Measurements from ENCODE around the gene FGF4.

DNA sequence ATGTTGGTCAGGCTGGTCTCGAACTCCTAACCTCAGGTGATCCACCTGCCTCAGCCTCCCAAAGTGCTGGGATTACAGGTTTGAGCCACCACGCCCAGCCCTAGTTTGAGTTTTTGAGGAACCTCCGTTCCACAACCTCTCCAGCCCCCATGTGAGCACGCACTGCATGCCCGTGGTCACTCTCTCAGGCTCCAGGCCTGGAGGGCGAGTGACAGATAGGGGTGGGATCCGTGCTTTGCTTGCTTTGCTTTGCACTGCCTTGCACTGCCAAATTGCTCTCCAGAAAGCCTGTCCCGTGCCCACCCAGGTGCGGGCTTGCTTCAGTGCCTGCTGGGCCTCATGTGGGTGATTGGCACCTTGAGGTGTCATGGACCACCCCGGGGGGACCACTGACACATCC lies 29.9 kb downstream of the FGF4 start:
- TF ChIP-seq BHLHE40 (IDR thresholded peaks at IDR 0.05; ENCODE audit: borderline replicate concordance) = no peak
- TF ChIP-seq LEF1 (IDR thresholded peaks at IDR 0.05; ENCODE audit: borderline replicate concordance) = no peak
- TF ChIP-seq SUZ12 (IDR thresholded peaks at IDR 0.05) = no peak
- no peak for TF ChIP-seq L3MBTL2 (conservative IDR thresholded peaks at IDR 0.05)
- TF ChIP-seq ZNF384 (IDR thresholded peaks at IDR 0.05) = no peak
- TF ChIP-seq, protein P1, sequence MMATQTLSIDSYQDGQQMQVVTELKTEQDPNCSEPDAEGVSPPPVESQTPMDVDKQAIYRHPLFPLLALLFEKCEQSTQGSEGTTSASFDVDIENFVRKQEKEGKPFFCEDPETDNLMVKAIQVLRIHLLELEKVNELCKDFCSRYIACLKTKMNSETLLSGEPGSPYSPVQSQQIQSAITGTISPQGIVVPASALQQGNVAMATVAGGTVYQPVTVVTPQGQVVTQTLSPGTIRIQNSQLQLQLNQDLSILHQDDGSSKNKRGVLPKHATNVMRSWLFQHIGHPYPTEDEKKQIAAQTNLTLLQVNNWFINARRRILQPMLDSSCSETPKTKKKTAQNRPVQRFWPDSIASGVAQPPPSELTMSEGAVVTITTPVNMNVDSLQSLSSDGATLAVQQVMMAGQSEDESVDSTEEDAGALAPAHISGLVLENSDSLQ (IDR thresholded peaks at IDR 0.05) = no peak
- no peak for TF ChIP-seq ELF4 (IDR thresholded peaks at IDR 0.05)
- no peak for TF ChIP-seq FOXM1 (IDR thresholded peaks at IDR 0.05; ENCODE audit: borderline replicate concordance)
- no peak for TF ChIP-seq TARDBP (IDR thresholded peaks at IDR 0.05)
- TF ChIP-seq FOXK2 (IDR thresholded peaks at IDR 0.05) = no peak
- TF ChIP-seq CTBP1 (IDR thresholded peaks at IDR 0.05; ENCODE audit: borderline replicate concordance) = no peak
- no peak for TF ChIP-seq NFRKB (IDR thresholded peaks at IDR 0.05)
- TF ChIP-seq FOXA1 (IDR thresholded peaks at IDR 0.05) = no peak

All from HEK293T (cell line).